Measurements from ENCODE around the gene CADM2.

DNA sequence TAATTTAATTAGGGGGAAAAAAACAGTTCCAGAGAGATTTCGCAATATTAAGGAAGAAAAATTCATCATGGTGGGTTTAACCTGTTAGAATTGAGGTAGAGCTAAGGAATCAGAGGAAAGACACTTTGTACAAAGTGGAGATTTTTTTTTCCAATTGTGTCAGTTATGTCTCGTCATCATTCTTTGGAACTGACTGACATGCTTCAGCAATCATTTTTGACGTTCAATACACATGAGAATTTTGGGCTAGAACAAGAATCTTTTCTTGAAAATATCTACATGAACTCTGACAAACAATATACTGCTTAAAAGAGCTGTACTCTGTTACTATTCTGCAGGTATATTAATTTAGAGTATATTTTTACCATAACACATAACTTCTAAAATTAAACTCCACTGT, 878.6 kb downstream of the CADM2 start:
- TF ChIP-seq, protein P1, sequence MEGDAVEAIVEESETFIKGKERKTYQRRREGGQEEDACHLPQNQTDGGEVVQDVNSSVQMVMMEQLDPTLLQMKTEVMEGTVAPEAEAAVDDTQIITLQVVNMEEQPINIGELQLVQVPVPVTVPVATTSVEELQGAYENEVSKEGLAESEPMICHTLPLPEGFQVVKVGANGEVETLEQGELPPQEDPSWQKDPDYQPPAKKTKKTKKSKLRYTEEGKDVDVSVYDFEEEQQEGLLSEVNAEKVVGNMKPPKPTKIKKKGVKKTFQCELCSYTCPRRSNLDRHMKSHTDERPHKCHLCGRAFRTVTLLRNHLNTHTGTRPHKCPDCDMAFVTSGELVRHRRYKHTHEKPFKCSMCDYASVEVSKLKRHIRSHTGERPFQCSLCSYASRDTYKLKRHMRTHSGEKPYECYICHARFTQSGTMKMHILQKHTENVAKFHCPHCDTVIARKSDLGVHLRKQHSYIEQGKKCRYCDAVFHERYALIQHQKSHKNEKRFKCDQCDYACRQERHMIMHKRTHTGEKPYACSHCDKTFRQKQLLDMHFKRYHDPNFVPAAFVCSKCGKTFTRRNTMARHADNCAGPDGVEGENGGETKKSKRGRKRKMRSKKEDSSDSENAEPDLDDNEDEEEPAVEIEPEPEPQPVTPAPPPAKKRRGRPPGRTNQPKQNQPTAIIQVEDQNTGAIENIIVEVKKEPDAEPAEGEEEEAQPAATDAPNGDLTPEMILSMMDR (conservative IDR thresholded peaks at IDR 0.05; ENCODE audit: low read depth, low read length) = no peak
- no peak for TF ChIP-seq EZH2 (IDR thresholded peaks at IDR 0.05; ENCODE audit: borderline replicate concordance, low read depth, low read length, poor library complexity, severe bottlenecking)

Measured in A673 (cell line).